Heart left ventricle (tissue), 16 donors: Measurements from ENCODE around the gene NUP214. TPM values are rescaled to one million over a fixed set of nuclear protein-coding genes. Genes with fewer than 3 reads are reported as not detected.
A peak's percentile ranks its signal among the peaks of the same experiment; 100 is the strongest.

Experiments
- ATAC-seq, 4 donors: fragments of 200-7000 bp; cut with Tn5 transposase; one replicate each; pipeline ENCODE4 v1.9.1; 2020 to 2022; ENCODE audit warnings: moderate library complexity in 4 of 4, mild to moderate bottlenecking in 3 of 4, moderate number of reproducible peaks in 1 of 4
- DNase-seq, 5 donors: peaks; one replicate each; pipeline ENCODE4 v3.0.0-alpha.2; 2020
- H3K27ac ChIP-seq, 12 donors: fragments of 200-600 bp; sonication (generic) in 4 of 12; one replicate each; pipeline versions ENCODE4 v1.5.0 to v1.8.0; 2016 to 2022; ENCODE audit warnings: mild to moderate bottlenecking in 2 of 12
- H3K27me3 ChIP-seq, 9 donors: fragments of 200-600 bp; sonication (generic) in 2 of 9; one replicate each; pipeline versions ENCODE4 v1.5.1 to v1.8.0; 2016 to 2022; ENCODE audit warnings: mild to moderate bottlenecking in 3 of 9
- H3K36me3 ChIP-seq, 9 donors: fragments of 200-600 bp; sonication (generic) in 2 of 9; one replicate each; pipeline versions ENCODE4 v1.5.0 to v1.8.0; 2018 to 2022; ENCODE audit warnings: mild to moderate bottlenecking in 2 of 9
- H3K4me1 ChIP-seq, 12 donors: fragments of 200-600 bp; sonication (generic) in 4 of 12; one replicate each; pipeline versions ENCODE4 v1.5.0 to v1.8.0; 2016 to 2022; ENCODE audit warnings: mild to moderate bottlenecking in 3 of 12
- H3K4me3 ChIP-seq, 12 donors: fragments of 200-600 bp; sonication (generic) in 4 of 12; one replicate each; pipeline versions ENCODE4 v1.5.0 to v1.8.0; 2017 to 2022; ENCODE audit warnings: mild to moderate bottlenecking in 9 of 12, moderate library complexity in 4 of 12
- H3K9me3 ChIP-seq, 12 donors: fragments of 200-600 bp; sonication (generic) in 4 of 12; one replicate each; pipeline versions ENCODE4 v1.5.0 to v1.8.0; 2016 to 2022; ENCODE audit warnings: mild to moderate bottlenecking in 1 of 12
- CTCF ChIP-seq, 12 donors: fragments of 200-600 bp; sonication (generic) in 4 of 12; IDR thresholded peaks; one replicate each; pipeline versions ENCODE4 v1.5.0 to v1.8.0; 2018 to 2022; ENCODE audit warnings: antibody characterized with exemption in 12 of 12, mild to moderate bottlenecking in 5 of 12
- POLR2A ChIP-seq, 2 donors: fragments of 450-650 bp; IDR thresholded peaks; one replicate each; pipeline ENCODE4 v1.6.1; 2017; ENCODE audit warnings: antibody characterized with exemption in 2 of 2, mild to moderate bottlenecking in 2 of 2, moderate library complexity in 2 of 2
- WGBS, 4 donors: extraction: QIAGEN DNeasy Blood & Tissue Kit in 2 of 4; methylation state at CpG; one replicate each; pipeline versions ENCODE4 v1.1.5 to v1.1.7; 2013 to 2018; 5-methylcytosine and 5-hydroxymethylcytosine counted together
- intact Hi-C, 10 donors: fragments of 100-400 bp; cut with DNase I; formaldehyde crosslinking; loops; one replicate each; pipeline versions ENCODE4 v1.11.1 to v1.14.2; 2022
- polyA plus RNA-seq, 2 donors: library from polyadenylated mRNA; stranded (reverse); fragments of 200-250 nt; gene quantifications; one replicate each; pipeline ENCODE4 v1.2.3, GENCODE V29; 2013
- total RNA-seq, 9 donors: library from RNA; depleted of rRNA in 2 of 9; stranded (reverse); fragments of >200 nt in 2 of 9; fragmentation: NEBNext Ultra II Directional in 3 of 9; extraction: Animal tissue kit (Norgen Biotek cat#: 25700) in 3 of 9; gene quantifications; one replicate each; pipeline versions ENCODE4 v1.1.0 to v1.2.4, GENCODE V29; 2016 to 2023
- donor health status: ischemic (EF 13 %, LVEDD 7.1; RV severe dilation, severe dysfunction).
- donor health status: healthy with polysubstance abuse.
- donor health status: DM: no; HTN: yes; CAD: no.
- donor health status: DM: no; HTN: no; CAD: no.
- donor health status: ischemic (EF 25% LVEDD 6.9; RV normal size, moderate dysfunction).
- donor health status: ischemic (EF 25% LVEDD 5.7; RV mildly dilated, moderate dysfunction).
- donor health status: healthy.
- donor health status: DM: yes; HTN: yes; CAD: no.
- donor health status: ischemic (EF 35%, LVEDD 5.7; RV mildly dilated, moderate dysfunction).
- donor health status: nonischemic (EF 11% LVEDD 7.7; RV severe dilation, severe dysfunction).
- donor health status: DM: yes; HTN: yes; CAD: no.
- donor health status: PGD.
- donor health status: ischemic (EF 29% LVEDD 5.4; RV normal size, mild dysfunction).
- donor health status: nonischemic (EF 23%, LVEDD 6.1; RV moderate dilation, normal function).

Gene NUP214
- total and polyA plus RNA-seq, 11 donors: 13.7 to 45.1 (median 23.6) TPM

- no peak for DNase-seq
- no peak for ATAC-seq
- intact Hi-C loops: no loop called here
- no peaks in the 10 kb centered on the region for H3K9me3 ChIP-seq
- H3K27ac ChIP-seq: no peak overlapping the region
- TF ChIP-seq POLR2A (IDR thresholded peaks at IDR 0.05) (no peak), CTCF (IDR thresholded peaks at IDR 0.05) (no peak)
- no peak overlapping the region for H3K4me3 ChIP-seq
- WGBS, 4 donors: 75 to 87% (median 82%) methylated on average over 9 of the region's 9 CpGs
- no peaks in the 10 kb centered on the region for H3K36me3 ChIP-seq
- peaks cover 0 to 6% (median 0%) of the 10 kb centered on the region in 12 donors for H3K4me1 ChIP-seq
- H3K27me3 ChIP-seq: no peaks in the 10 kb centered on the region
These were observed 44.8 kb upstream of the NUP214 start for GRCh38 chr9:131080589-131080988.

- ATAC-seq (no peak), DNase-seq (no peak)
- 87 to 90% (median 88%) methylated on average over 8 to 9 of the region's 9 CpGs for WGBS, 4 donors
- intact Hi-C loops: no loop called here
- Histone ChIP-seq H3K4me1 (peaks cover 0 to 6% (median 0%) of the 10 kb centered on the region in 12 donors), H3K9me3 (no peaks in the 10 kb centered on the region), H3K27me3 (no peaks in the 10 kb centered on the region), H3K27ac (peak overlapping the region in 1 of 12 donors; percentile 52), H3K36me3 (no peaks in the 10 kb centered on the region), H3K4me3 (no peak overlapping the region)
- no peak for TF ChIP-seq POLR2A (IDR thresholded peaks at IDR 0.05)
- TF ChIP-seq CTCF (IDR thresholded peaks at IDR 0.05): no peak
These were observed 43.5 kb upstream of the NUP214 start for GRCh38 chr9:131081868-131082267.

- H3K27ac ChIP-seq: peak overlapping the region in 5 of 12 donors; percentile 19 to 71 (median 48)
- 54 to 66% (median 59%) methylated on average over 10 to 11 of the region's 11 CpGs for WGBS, 4 donors
- no peak for TF ChIP-seq CTCF (IDR thresholded peaks at IDR 0.05)
- peak in 1 of 2 donors; percentile 20 for TF ChIP-seq POLR2A (IDR thresholded peaks at IDR 0.05)
- H3K4me1 ChIP-seq: peaks cover 0 to 6% (median 0%) of the 10 kb centered on the region in 12 donors
- no peaks in the 10 kb centered on the region for H3K27me3 ChIP-seq
- peak; percentile 48 to 79 (median 70) for ATAC-seq
- H3K4me3 ChIP-seq: no peak overlapping the region
- no peaks in the 10 kb centered on the region for H3K36me3 ChIP-seq
- H3K9me3 ChIP-seq: no peaks in the 10 kb centered on the region
- intact Hi-C loops: no loop called here
- DNase-seq: peak in 1 of 5 donors; percentile 71
These were observed 42.4 kb upstream of the NUP214 start for GRCh38 chr9:131082774-131083512.

GRCh38 chr9:131084661-131085369, 40.6 kb upstream of the NUP214 start:
- Histone ChIP-seq H3K27me3 (no peaks in the 10 kb centered on the region), H3K9me3 (no peaks in the 10 kb centered on the region), H3K36me3 (no peaks in the 10 kb centered on the region), H3K4me1 (peaks cover 0 to 6% (median 0%) of the 10 kb centered on the region in 12 donors), H3K27ac (no peak overlapping the region), H3K4me3 (no peak overlapping the region)
- intact Hi-C loops: no loop called here
- WGBS, 4 donors: 82 to 87% (median 84%) methylated on average over 8 of the region's 8 CpGs
- TF ChIP-seq POLR2A (IDR thresholded peaks at IDR 0.05): no peak
- TF ChIP-seq CTCF (IDR thresholded peaks at IDR 0.05): no peak
- no peak for ATAC-seq
- no peak for DNase-seq
